Gastrocnemius medialis (tissue), 4 donors: ENCODE data around the gene CYTH1.

Experiments used
- CTCF ChIP-seq, 5 experiments: fragments of 450-650 bp in 3 of 5; fragments of 200-600 bp in 2 of 5; sonication (generic) in 2 of 5; IDR thresholded peaks in 4 of 5; conservative IDR thresholded peaks in 1 of 5; 1 replicate in 4 of 5; 2 replicates in 1 of 5; pipeline ENCODE4 v1.5.1; 2016 to 2019; ENCODE audit warnings: antibody characterized with exemption in 5 of 5, mild to moderate bottlenecking in 3 of 5, moderate library complexity in 3 of 5
- POLR2A ChIP-seq, 2 donors: fragments of 450-650 bp; IDR thresholded peaks; one replicate each; pipeline ENCODE4 v1.6.1; 2017; ENCODE audit warnings: antibody characterized with exemption in 2 of 2, mild to moderate bottlenecking in 2 of 2, moderate library complexity in 2 of 2

DNA sequence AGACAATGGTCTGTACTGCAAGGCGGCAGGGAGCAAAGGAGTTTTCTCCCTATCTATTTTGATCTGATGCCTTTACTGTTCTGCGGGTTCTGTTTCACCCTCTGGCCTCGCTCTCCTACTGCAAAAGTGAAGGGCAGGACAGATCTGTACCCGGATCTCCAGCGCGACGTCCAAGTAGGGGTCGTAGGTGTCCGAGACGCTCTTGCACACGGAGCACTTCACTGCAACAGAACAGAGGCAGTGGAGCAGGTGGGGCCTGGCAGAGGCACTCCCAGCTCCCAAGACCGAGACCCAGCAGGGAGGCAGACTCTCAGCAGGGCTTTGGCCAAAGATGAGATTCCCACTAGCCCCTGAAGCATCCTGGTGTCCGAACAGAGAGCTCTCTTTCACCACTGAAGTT, 38.8 kb upstream of the CYTH1 start:
- TF ChIP-seq CTCF (IDR thresholded peaks at IDR 0.05 in 4 of 5, conservative IDR thresholded peaks at IDR 0.05 in 1 of 5) (no peak), POLR2A (IDR thresholded peaks at IDR 0.05) (no peak)
